ENCODE measurements around the gene ETFA.

Gene ETFA

GRCh38 chr15:76179023-76179422 is 132.2 kb downstream of the ETFA start:
- no peak overlapping the region for H3K4me3 Mint-ChIP-seq
- no peak overlapping the region for H3K27ac Mint-ChIP-seq
- peaks cover 5% of the 10 kb centered on the region for H3K36me3 Mint-ChIP-seq (ENCODE audit: low read depth)
- H3K9me3 Mint-ChIP-seq, result no peaks in the 10 kb centered on the region
- H3K27me3 Mint-ChIP-seq (ENCODE audit: low read depth), result peaks cover 60% of the 10 kb centered on the region
- H3K4me1 Mint-ChIP-seq, result peaks cover 15% of the 10 kb centered on the region
- TF ChIP-seq CTCF (IDR thresholded peaks at IDR 0.05; ENCODE audit: unreplicated experiment in 3 of 3), result no peak

- Mint-ChIP-seq H3K4me1 (peaks cover 15% of the 10 kb centered on the region), H3K27me3 (ENCODE audit: low read depth) (peaks cover 58% of the 10 kb centered on the region), H3K27ac (peak overlapping the region in 1 of 3 experiments; percentile 73), H3K4me3 (peak overlapping the region in 1 of 3 experiments; percentile 21), H3K36me3 (ENCODE audit: low read depth) (peaks cover 5% of the 10 kb centered on the region), H3K9me3 (peaks cover 1% of the 10 kb centered on the region)
- TF ChIP-seq CTCF (IDR thresholded peaks at IDR 0.05; ENCODE audit: unreplicated experiment in 3 of 3), result no peak
Observed at GRCh38 chr15:76178296-76179000, 132.8 kb downstream of the ETFA start.

GRCh38 chr15:76177491-76178040 is 133.7 kb downstream of the ETFA start:
- no peak for TF ChIP-seq CTCF (IDR thresholded peaks at IDR 0.05; ENCODE audit: unreplicated experiment in 3 of 3)
- Mint-ChIP-seq H3K4me1 (peaks cover 15% of the 10 kb centered on the region), H3K9me3 (peaks cover 8% of the 10 kb centered on the region), H3K4me3 (peak overlapping the region in 1 of 3 experiments; percentile 1), H3K27me3 (ENCODE audit: low read depth) (peaks cover 62% of the 10 kb centered on the region), H3K36me3 (ENCODE audit: low read depth) (peaks cover 10% of the 10 kb centered on the region), H3K27ac (peak overlapping the region in 1 of 3 experiments; percentile 73)

GRCh38 chr15:76176487-76177085 is 134.7 kb downstream of the ETFA start:
- peaks cover 8% of the 10 kb centered on the region for H3K9me3 Mint-ChIP-seq
- peaks cover 65% of the 10 kb centered on the region for H3K27me3 Mint-ChIP-seq (ENCODE audit: low read depth)
- H3K36me3 Mint-ChIP-seq (ENCODE audit: low read depth), result peaks cover 10% of the 10 kb centered on the region
- TF ChIP-seq CTCF (IDR thresholded peaks at IDR 0.05; ENCODE audit: unreplicated experiment in 3 of 3), result no peak
- H3K4me3 Mint-ChIP-seq, result no peak overlapping the region
- no peak overlapping the region for H3K27ac Mint-ChIP-seq
- peaks cover 15% of the 10 kb centered on the region for H3K4me1 Mint-ChIP-seq

GRCh38 chr15:76176059-76176458 is 135.2 kb downstream of the ETFA start:
- Mint-ChIP-seq H3K27me3 (ENCODE audit: low read depth) (peaks cover 61% of the 10 kb centered on the region), H3K4me1 (peaks cover 15% of the 10 kb centered on the region), H3K27ac (no peak overlapping the region), H3K4me3 (no peak overlapping the region), H3K36me3 (ENCODE audit: low read depth) (peaks cover 10% of the 10 kb centered on the region), H3K9me3 (peaks cover 8% of the 10 kb centered on the region)
- TF ChIP-seq CTCF (IDR thresholded peaks at IDR 0.05; ENCODE audit: unreplicated experiment in 3 of 3), result no peak

Measured in nephron (organoid).